H7 (cell line): ENCODE data around the gene IGSF9B. TPM values are rescaled to one million over a fixed set of nuclear protein-coding genes. Genes with fewer than 3 reads are reported as not detected.

Source experiments
- DNase-seq: peaks from one replicate; pipeline ENCODE4 v3.0.0; 2012
- H3K27me3 ChIP-seq: 2 replicates; pipeline ENCODE4 v1.6.0; 2011; ENCODE audit warnings: mild to moderate bottlenecking, low read length; ENCODE audit not compliant: control insufficient read depth, insufficient read depth
- H3K36me3 ChIP-seq: replicated peaks from 2 replicates; pipeline ENCODE4 v1.5.1; 2011; ENCODE audit warnings: low read length; ENCODE audit not compliant: control insufficient read depth, insufficient read depth
- H3K4me3 ChIP-seq: 2 replicates; pipeline ENCODE4 v1.5.1; 2011; ENCODE audit warnings: low read depth, mild to moderate bottlenecking, control low read depth, low read length, moderate library complexity; ENCODE audit not compliant: insufficient read depth
- total RNA-seq: library from RNA; depleted of rRNA; stranded (reverse); fragments of >200 nt; shearing (Covaris generic); gene quantifications from 2 replicates; pipeline ENCODE4 v1.2.3, GENCODE V29; 2014

The IGSF9B gene
- total RNA-seq, 1 experiment from 2014 or later = 6.1 TPM

GRCh38 chr11:133955081-133955891, 1.5 kb downstream of the IGSF9B start:
- Histone ChIP-seq H3K36me3 (no peaks in the 10 kb centered on the region; the same call in 1 of the 2 replicates), H3K4me3 (peak overlapping the region; percentile 75), H3K27me3 (peaks cover 27% of the 10 kb centered on the region)
- DNase-seq = peak; percentile 84

- no peak overlapping the region for H3K4me3 ChIP-seq
- DNase-seq = no peak
- H3K27me3 ChIP-seq = peaks cover 27% of the 10 kb centered on the region
Observed at GRCh38 chr11:133953999-133954398, 2.8 kb downstream of the IGSF9B start.

GRCh38 chr11:133953547-133953946, 3.2 kb downstream of the IGSF9B start:
- no peak for DNase-seq
- no peak overlapping the region for H3K4me3 ChIP-seq
- H3K27me3 ChIP-seq = peaks cover 26% of the 10 kb centered on the region
- H3K36me3 ChIP-seq = no peaks in the 10 kb centered on the region; the same call in 1 of the 2 replicates

More at GRCh38 chr11:133953999-133954398, 2.8 kb downstream of the IGSF9B start:
- no peaks in the 10 kb centered on the region; the same call in 1 of the 2 replicates for H3K36me3 ChIP-seq

GRCh38 chr11:133952199-133953190, 4.3 kb downstream of the IGSF9B start:
- Histone ChIP-seq H3K4me3 (no peak overlapping the region), H3K27me3 (peaks cover 20% of the 10 kb centered on the region), H3K36me3 (no peaks in the 10 kb centered on the region)
- DNase-seq = no peak

- H3K4me3 ChIP-seq = peak overlapping the region; percentile 18
- H3K27me3 ChIP-seq = peaks cover 19% of the 10 kb centered on the region
- no peaks in the 10 kb centered on the region for H3K36me3 ChIP-seq
- DNase-seq = peak; percentile 94
Observed at GRCh38 chr11:133951327-133952198, 5.2 kb downstream of the IGSF9B start.

- peak; percentile 81 for DNase-seq
- Histone ChIP-seq H3K27me3 (peaks cover 14% of the 10 kb centered on the region), H3K36me3 (no peaks in the 10 kb centered on the region), H3K4me3 (peak overlapping the region; percentile 18)
Observed at GRCh38 chr11:133950874-133951326, 5.9 kb downstream of the IGSF9B start.

GRCh38 chr11:133950421-133950820, 6.3 kb downstream of the IGSF9B start:
- no peak overlapping the region for H3K4me3 ChIP-seq
- DNase-seq = no peak
- H3K27me3 ChIP-seq = peaks cover 10% of the 10 kb centered on the region
- H3K36me3 ChIP-seq = no peaks in the 10 kb centered on the region

- Histone ChIP-seq H3K4me3 (no peak overlapping the region), H3K27me3 (no peaks in the 10 kb centered on the region; the same call in 1 of the 2 replicates), H3K36me3 (peaks cover 3% of the 10 kb centered on the region; the same call in 1 of the 2 replicates)
- no peak for DNase-seq
Observed at GRCh38 chr11:133949129-133949528, 7.6 kb downstream of the IGSF9B start.

- Histone ChIP-seq H3K27me3 (no peaks in the 10 kb centered on the region; the same call in 1 of the 2 replicates), H3K4me3 (no peak overlapping the region), H3K36me3 (peaks cover 3% of the 10 kb centered on the region; the same call in 1 of the 2 replicates)
- DNase-seq = peak; percentile 75
Observed at GRCh38 chr11:133948711-133949110, 8.1 kb downstream of the IGSF9B start.

GRCh38 chr11:133947321-133947756, 9.4 kb downstream of the IGSF9B start:
- peak; percentile 96 for DNase-seq
- H3K27me3 ChIP-seq = no peaks in the 10 kb centered on the region; the same call in 1 of the 2 replicates
- no peak overlapping the region for H3K4me3 ChIP-seq
- H3K36me3 ChIP-seq = peaks cover 3% of the 10 kb centered on the region

DNA sequence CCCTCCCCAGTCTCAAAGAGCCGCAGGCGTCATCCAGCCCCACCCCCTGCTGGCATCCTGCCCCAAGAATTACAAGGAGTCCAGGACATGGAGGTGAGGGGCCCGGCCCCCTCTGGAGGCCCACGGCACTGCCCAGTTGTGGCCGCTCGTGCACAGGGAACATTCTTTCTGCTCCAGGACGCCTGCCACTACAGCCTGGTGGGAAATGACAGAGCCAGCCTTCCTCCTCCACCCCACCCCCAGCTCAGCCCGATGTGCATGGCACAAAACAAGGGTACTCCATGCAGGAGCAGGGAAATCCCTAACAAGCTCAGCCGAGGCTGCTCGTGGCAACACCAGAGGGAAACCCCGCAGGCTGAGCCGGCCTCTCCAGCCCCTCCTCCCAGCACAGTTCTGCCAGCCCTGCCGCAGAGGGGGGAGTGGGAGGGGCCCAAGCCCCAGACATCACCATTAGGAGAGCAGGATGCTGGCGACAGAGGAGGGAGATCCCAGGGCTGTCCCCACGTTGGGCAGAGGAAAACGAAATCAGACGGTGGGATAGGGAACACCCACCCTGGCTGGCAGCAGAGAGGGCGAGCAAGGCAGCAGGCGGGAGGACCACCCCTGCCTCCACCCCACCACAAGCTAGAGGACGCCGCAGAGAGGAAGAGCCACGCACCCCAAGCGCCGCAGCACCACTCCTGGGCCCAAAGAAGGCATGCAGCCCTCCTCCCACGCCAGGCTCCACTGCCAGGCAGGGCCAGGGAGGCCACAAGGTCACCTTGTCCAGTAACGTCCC, 10.0 kb downstream of the IGSF9B start:
- Histone ChIP-seq H3K4me3 (no peak overlapping the region), H3K27me3 (no peaks in the 10 kb centered on the region; the same call in 1 of the 2 replicates), H3K36me3 (peaks cover 3% of the 10 kb centered on the region)
- peak; percentile 92 for DNase-seq

DNA sequence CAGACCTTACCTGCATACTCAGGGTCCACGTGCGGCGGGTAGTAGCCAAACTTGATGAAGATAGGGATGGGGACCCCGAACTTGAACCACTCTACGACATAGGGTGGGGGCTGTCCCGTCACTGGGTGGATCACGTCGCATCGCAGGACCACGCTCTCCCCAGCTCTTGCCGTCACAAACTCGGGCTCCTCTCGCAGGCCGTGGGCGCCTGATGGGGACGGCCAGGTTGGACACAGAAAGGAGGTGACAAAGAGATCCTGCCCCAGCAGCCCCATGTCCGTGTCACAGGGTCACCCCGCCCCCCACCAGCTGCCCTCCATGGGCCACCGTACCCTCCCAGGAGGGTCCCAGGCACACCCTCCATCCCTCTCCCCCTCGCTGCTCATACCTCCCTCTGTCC, 10.7 kb downstream of the IGSF9B start:
- H3K4me3 ChIP-seq = no peak overlapping the region

More for the DNA sequence above, 10.7 kb downstream of the IGSF9B start:
- peaks cover 3% of the 10 kb centered on the region for H3K36me3 ChIP-seq
- no peak for DNase-seq
- H3K27me3 ChIP-seq = no peaks in the 10 kb centered on the region; the same call in 1 of the 2 replicates
